ENCODE measurements around the gene PPP2R2C. TPM values are rescaled to one million over a fixed set of nuclear protein-coding genes. Genes with fewer than 3 reads are reported as not detected.
A peak's percentile ranks its signal among the peaks of the same experiment; 100 is the strongest.

The PPP2R2C gene
- total and polyA plus RNA-seq, 7 experiments from 2014 or later: not detected

DNA sequence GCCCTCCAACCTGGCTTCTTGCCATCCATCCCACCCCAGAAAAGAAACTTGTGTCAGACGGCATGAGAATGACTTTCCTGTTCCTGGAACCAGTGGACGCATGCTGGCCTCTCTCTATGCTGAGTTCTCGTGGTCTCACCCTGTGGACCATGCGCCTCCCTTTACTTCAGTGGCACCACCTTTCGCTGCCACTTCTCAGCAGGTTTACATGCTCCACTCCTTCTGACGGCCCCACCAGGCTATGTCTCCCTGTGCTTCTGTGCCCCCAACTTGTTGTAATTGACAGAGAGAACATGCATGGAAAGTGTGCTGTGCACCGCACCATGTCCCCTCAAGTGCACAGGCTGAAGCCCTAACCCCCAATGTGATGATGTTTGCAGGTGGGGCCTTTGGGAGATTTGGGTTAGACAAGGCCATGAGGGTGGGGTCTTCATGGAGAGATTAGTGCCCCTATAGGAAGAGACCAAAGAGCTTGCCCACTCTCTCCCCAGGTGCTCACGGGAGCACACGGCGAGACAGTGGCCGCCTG, 3.1 kb upstream of the PPP2R2C start:
- Histone ChIP-seq H3K4me1 (ENCODE audit: control insufficient read depth in 2 of 2, insufficient read depth in 2 of 2, low read length in 2 of 2) (no peaks in the 10 kb centered on the region), H3K4me3 (ENCODE audit: low read length) (no peak overlapping the region), H3K36me3 (ENCODE audit: control insufficient read depth in 2 of 3, insufficient read depth in 3 of 3, low read length in 3 of 3) (no peaks in the 10 kb centered on the region), H3K27me3 (ENCODE audit: control insufficient read depth in 2 of 2, insufficient read depth in 2 of 2, low read length in 2 of 2) (no peaks in the 10 kb centered on the region), H3K27ac (ENCODE audit: low read depth, low read length) (no peak overlapping the region), H3K9me3 (ENCODE audit: control insufficient read depth in 2 of 3, low read length in 3 of 3) (no peaks in the 10 kb centered on the region)
- ATAC-seq: no peak
- Mint-ChIP-seq H3K9me3 (peaks cover 0 to 16% (median 6%) of the 10 kb centered on the region in 11 donors), H3K27ac (no peak overlapping the region), H3K4me1 (peaks cover 0 to 3% (median 0%) of the 10 kb centered on the region in 7 donors), H3K4me3 (no peak overlapping the region), H3K36me3 (peaks cover 0 to 5% (median 0%) of the 10 kb centered on the region in 5 donors), H3K27me3 (peaks cover 34 to 55% (median 38%) of the 10 kb centered on the region in 5 donors)
- DNase-seq: no peak
- intact Hi-C loops (cut with micrococcal nuclease): no loop called here
- CTCF ChIA-PET: no interaction called here
- POLR2A ChIA-PET: no interaction called here

DNA sequence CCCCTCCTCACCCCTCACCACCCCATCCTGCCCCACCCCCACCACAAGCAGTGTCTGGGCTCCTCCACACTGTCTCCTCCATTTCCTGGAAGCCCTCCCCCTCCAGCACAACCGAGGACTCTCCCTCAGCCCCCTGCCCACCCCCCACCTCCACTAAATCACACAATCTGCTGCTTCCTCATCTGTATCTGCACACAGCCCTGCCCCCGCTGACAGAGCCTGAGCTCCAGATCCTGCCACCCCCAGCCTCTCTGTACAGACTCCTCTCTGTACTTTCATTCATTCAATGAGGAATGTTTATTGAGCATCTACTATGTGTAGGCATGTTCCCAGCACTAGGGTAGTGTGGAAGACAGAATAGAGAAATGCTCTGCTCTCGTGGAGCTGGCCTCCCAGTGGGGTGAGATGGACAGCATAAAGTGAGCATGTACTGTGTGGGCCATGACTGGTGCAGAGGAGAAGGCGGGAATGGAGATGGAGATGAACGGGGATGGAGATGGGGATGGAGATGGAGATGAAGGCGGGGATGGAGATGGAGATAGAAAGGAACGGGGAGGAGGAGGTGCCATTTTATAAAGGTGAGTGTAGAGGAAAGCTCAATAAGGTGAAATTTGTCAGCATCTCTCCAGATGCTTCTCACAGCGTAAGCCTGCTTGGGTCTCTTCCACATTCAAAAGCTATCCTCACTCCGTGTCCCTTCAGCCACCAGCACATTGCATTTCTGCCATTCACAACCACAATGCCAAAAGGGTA, 2.5 kb upstream of the PPP2R2C start:
- Histone ChIP-seq H3K9me3 (ENCODE audit: control insufficient read depth in 2 of 3, low read length in 3 of 3) (no peaks in the 10 kb centered on the region), H3K36me3 (ENCODE audit: control insufficient read depth in 2 of 3, insufficient read depth in 3 of 3, low read length in 3 of 3) (no peaks in the 10 kb centered on the region), H3K27ac (ENCODE audit: low read depth, low read length) (no peak overlapping the region), H3K27me3 (ENCODE audit: control insufficient read depth in 2 of 2, insufficient read depth in 2 of 2, low read length in 2 of 2) (no peaks in the 10 kb centered on the region), H3K4me1 (ENCODE audit: control insufficient read depth in 2 of 2, insufficient read depth in 2 of 2, low read length in 2 of 2) (no peaks in the 10 kb centered on the region), H3K4me3 (ENCODE audit: low read length) (no peak overlapping the region)
- CTCF ChIA-PET: no interaction called here
- Mint-ChIP-seq H3K36me3 (peaks cover 0 to 5% (median 0%) of the 10 kb centered on the region in 5 donors), H3K4me3 (no peak overlapping the region), H3K27me3 (peaks cover 36 to 60% (median 41%) of the 10 kb centered on the region in 5 donors), H3K9me3 (peaks cover 0 to 16% (median 6%) of the 10 kb centered on the region in 11 donors), H3K27ac (no peak overlapping the region), H3K4me1 (peaks cover 0 to 9% (median 5%) of the 10 kb centered on the region in 7 donors)
- intact Hi-C loops (cut with micrococcal nuclease): no loop called here
- DNase-seq (no peak), ATAC-seq (no peak)
- POLR2A ChIA-PET: no interaction called here

GRCh38 chr4:6474053-6474568, 1.7 kb upstream of the PPP2R2C start:
- peaks cover 0 to 16% (median 6%) of the 10 kb centered on the region in 11 donors for H3K9me3 Mint-ChIP-seq
- no peaks in the 10 kb centered on the region for H3K9me3 ChIP-seq (ENCODE audit: control insufficient read depth in 2 of 3, low read length in 3 of 3)
- H3K4me3 ChIP-seq (ENCODE audit: low read length): no peak overlapping the region
- POLR2A ChIA-PET: no interaction called here
- H3K4me1 Mint-ChIP-seq: peaks cover 0 to 9% (median 5%) of the 10 kb centered on the region in 7 donors
- no peak for DNase-seq
- no peak overlapping the region for H3K27ac ChIP-seq (ENCODE audit: low read depth, low read length)
- H3K27ac Mint-ChIP-seq: no peak overlapping the region
- H3K4me1 ChIP-seq (ENCODE audit: control insufficient read depth in 2 of 2, insufficient read depth in 2 of 2, low read length in 2 of 2): no peaks in the 10 kb centered on the region
- no peaks in the 10 kb centered on the region for H3K27me3 ChIP-seq (ENCODE audit: control insufficient read depth in 2 of 2, insufficient read depth in 2 of 2, low read length in 2 of 2)
- ATAC-seq: no peak
- H3K36me3 Mint-ChIP-seq: peaks cover 0 to 5% (median 0%) of the 10 kb centered on the region in 5 donors
- intact Hi-C loops (cut with micrococcal nuclease): no loop called here
- no peaks in the 10 kb centered on the region for H3K36me3 ChIP-seq (ENCODE audit: control insufficient read depth in 2 of 3, insufficient read depth in 3 of 3, low read length in 3 of 3)
- H3K27me3 Mint-ChIP-seq: peaks cover 43 to 68% (median 49%) of the 10 kb centered on the region in 5 donors
- CTCF ChIA-PET: no interaction called here
- H3K4me3 Mint-ChIP-seq: peak overlapping the region in 2 of 10 donors; percentile 25 to 74

GRCh38 chr4:6473264-6474052, 1.0 kb upstream of the PPP2R2C start:
- no peak overlapping the region for H3K27ac Mint-ChIP-seq
- Histone ChIP-seq H3K4me3 (ENCODE audit: low read length) (no peak overlapping the region), H3K27ac (ENCODE audit: low read depth, low read length) (no peak overlapping the region), H3K36me3 (ENCODE audit: control insufficient read depth in 2 of 3, insufficient read depth in 3 of 3, low read length in 3 of 3) (no peaks in the 10 kb centered on the region), H3K27me3 (ENCODE audit: control insufficient read depth in 2 of 2, insufficient read depth in 2 of 2, low read length in 2 of 2) (no peaks in the 10 kb centered on the region), H3K9me3 (ENCODE audit: control insufficient read depth in 2 of 3, low read length in 3 of 3) (no peaks in the 10 kb centered on the region), H3K4me1 (ENCODE audit: control insufficient read depth in 2 of 2, insufficient read depth in 2 of 2, low read length in 2 of 2) (no peaks in the 10 kb centered on the region)
- ChIA-PET CTCF (no interaction called here), POLR2A (no interaction called here)
- intact Hi-C loops (cut with micrococcal nuclease): no loop called here
- no peak for DNase-seq
- H3K4me3 Mint-ChIP-seq: peak overlapping the region in 5 of 10 donors; percentile 9 to 74 (median 33)
- peaks cover 0 to 16% (median 6%) of the 10 kb centered on the region in 11 donors for H3K9me3 Mint-ChIP-seq
- no peak for ATAC-seq
- H3K4me1 Mint-ChIP-seq: peaks cover 0 to 9% (median 5%) of the 10 kb centered on the region in 7 donors
- peaks cover 49 to 71% (median 56%) of the 10 kb centered on the region in 5 donors for H3K27me3 Mint-ChIP-seq
- H3K36me3 Mint-ChIP-seq: peaks cover 0 to 5% (median 0%) of the 10 kb centered on the region in 5 donors

- H3K9me3 Mint-ChIP-seq: peaks cover 0 to 11% (median 0%) of the 10 kb centered on the region in 11 donors
- H3K27ac Mint-ChIP-seq: no peak overlapping the region
- Histone ChIP-seq H3K36me3 (ENCODE audit: control insufficient read depth in 2 of 3, insufficient read depth in 3 of 3, low read length in 3 of 3) (no peaks in the 10 kb centered on the region), H3K4me3 (ENCODE audit: low read length) (no peak overlapping the region), H3K27me3 (ENCODE audit: control insufficient read depth in 2 of 2, insufficient read depth in 2 of 2, low read length in 2 of 2) (no peaks in the 10 kb centered on the region), H3K27ac (ENCODE audit: low read depth, low read length) (no peak overlapping the region), H3K9me3 (ENCODE audit: control insufficient read depth in 2 of 3, low read length in 3 of 3) (no peaks in the 10 kb centered on the region), H3K4me1 (ENCODE audit: control insufficient read depth in 2 of 2, insufficient read depth in 2 of 2, low read length in 2 of 2) (no peaks in the 10 kb centered on the region)
- no peaks in the 10 kb centered on the region for H3K36me3 Mint-ChIP-seq
- peaks cover 49 to 71% (median 68%) of the 10 kb centered on the region in 5 donors for H3K27me3 Mint-ChIP-seq
- ChIA-PET CTCF (no interaction called here), POLR2A (no interaction called here)
- H3K4me3 Mint-ChIP-seq: no peak overlapping the region
- intact Hi-C loops (cut with micrococcal nuclease): no loop called here
- ATAC-seq: no peak
- DNase-seq: no peak
- peaks cover 0 to 9% (median 5%) of the 10 kb centered on the region in 7 donors for H3K4me1 Mint-ChIP-seq
Observed at GRCh38 chr4:6472008-6472386, 417 bp downstream of the PPP2R2C start.

GRCh38 chr4:6471307-6472007, 957 bp downstream of the PPP2R2C start:
- POLR2A ChIA-PET: no interaction called here

More at GRCh38 chr4:6471307-6472007, 957 bp downstream of the PPP2R2C start:
- H3K4me1 ChIP-seq (ENCODE audit: control insufficient read depth in 2 of 2, insufficient read depth in 2 of 2, low read length in 2 of 2): no peaks in the 10 kb centered on the region
- no peak for ATAC-seq
- intact Hi-C loops (cut with micrococcal nuclease): no loop called here
- H3K27me3 Mint-ChIP-seq: peaks cover 49 to 71% (median 68%) of the 10 kb centered on the region in 5 donors
- H3K4me3 ChIP-seq (ENCODE audit: low read length): no peak overlapping the region
- no peak overlapping the region for H3K27ac ChIP-seq (ENCODE audit: low read depth, low read length)
- no peak overlapping the region for H3K27ac Mint-ChIP-seq
- peaks cover 0 to 10% (median 0%) of the 10 kb centered on the region in 11 donors for H3K9me3 Mint-ChIP-seq
- H3K36me3 ChIP-seq (ENCODE audit: control insufficient read depth in 2 of 3, insufficient read depth in 3 of 3, low read length in 3 of 3): no peaks in the 10 kb centered on the region
- H3K27me3 ChIP-seq (ENCODE audit: control insufficient read depth in 2 of 2, insufficient read depth in 2 of 2, low read length in 2 of 2): no peaks in the 10 kb centered on the region
- no peaks in the 10 kb centered on the region for H3K36me3 Mint-ChIP-seq
- DNase-seq: no peak
- peak overlapping the region in 1 of 10 donors; percentile 75 for H3K4me3 Mint-ChIP-seq
- CTCF ChIA-PET: no interaction called here
- H3K9me3 ChIP-seq (ENCODE audit: control insufficient read depth in 2 of 3, low read length in 3 of 3): no peaks in the 10 kb centered on the region
- peaks cover 0 to 9% (median 5%) of the 10 kb centered on the region in 7 donors for H3K4me1 Mint-ChIP-seq
